MV-4-11 (cell line): ENCODE results near the gene PHOX2A.
"Not testable (repeated sequence)": the region's sequence is repeated elsewhere in the genome, so short reads cannot be mapped to it uniquely, and the experiment has no call there.

ENCODE experiments used
- DNase-seq: peaks from one replicate; lab custom pipeline; 2025; lab: John Stamatoyannopoulos, UW

Gene PHOX2A

GRCh38 chr11:72244060-72244360 lies at the start of gene PHOX2A:
TSS of gene PHOX2A (minus strand) at chr11:72244176. CDS start at chr11:72244004, 172 bp downstream.
- no peak for DNase-seq

GRCh38 chr11:72293391-72293790 lies 49.4 kb upstream of the PHOX2A start:
- DNase-seq = no peak

GRCh38 chr11:72292106-72292785 lies 48.3 kb upstream of the PHOX2A start:
- no peak for DNase-seq

- peak; percentile 57 for DNase-seq
Measured at GRCh38 chr11:72290741-72291140, 46.8 kb upstream of the PHOX2A start.

- DNase-seq = no peak
Measured at GRCh38 chr11:72287293-72287692, 43.3 kb upstream of the PHOX2A start.

GRCh38 chr11:72283947-72284346 lies 40.0 kb upstream of the PHOX2A start:
- DNase-seq = no peak

GRCh38 chr11:72280726-72281315 lies 36.8 kb upstream of the PHOX2A start:
- no peak for DNase-seq

- no peak for DNase-seq
Measured at GRCh38 chr11:72280037-72280436, 36.1 kb upstream of the PHOX2A start.

GRCh38 chr11:72278905-72279304 lies 34.9 kb upstream of the PHOX2A start:
- DNase-seq = no peak

GRCh38 chr11:72274435-72274834 lies 30.5 kb upstream of the PHOX2A start:
- peak; percentile 64 for DNase-seq

GRCh38 chr11:72271980-72272379 lies 28.0 kb upstream of the PHOX2A start:
- no peak for DNase-seq

GRCh38 chr11:72267956-72268617 lies 24.1 kb upstream of the PHOX2A start:
- DNase-seq = no peak

GRCh38 chr11:72266960-72267359 lies 23.0 kb upstream of the PHOX2A start:
- DNase-seq = not testable (repeated sequence)

- no peak for DNase-seq
Measured at GRCh38 chr11:72265951-72266350, 22.0 kb upstream of the PHOX2A start.

- peak; percentile 63 for DNase-seq
Measured at GRCh38 chr11:72263361-72263760, 19.4 kb upstream of the PHOX2A start.

GRCh38 chr11:72260574-72260973 lies 16.6 kb upstream of the PHOX2A start:
- no peak for DNase-seq

- no peak for DNase-seq
Measured at GRCh38 chr11:72259490-72259889, 15.5 kb upstream of the PHOX2A start.

- DNase-seq = no peak
Measured at GRCh38 chr11:72257570-72257969, 13.6 kb upstream of the PHOX2A start.

- no peak for DNase-seq
Measured at GRCh38 chr11:72254299-72254993, 10.5 kb upstream of the PHOX2A start.

- no peak for DNase-seq
Measured at GRCh38 chr11:72253392-72253791, 9.4 kb upstream of the PHOX2A start.

- DNase-seq = no peak
Measured at GRCh38 chr11:72251614-72252013, 7.6 kb upstream of the PHOX2A start.

- DNase-seq = no peak
Measured at GRCh38 chr11:72250661-72251464, 6.9 kb upstream of the PHOX2A start.
